Pericardium fibroblast (primary cell): ENCODE data around the gene NBR1. TPM values are rescaled to one million over a fixed set of nuclear protein-coding genes. Genes with fewer than 3 reads are reported as not detected.

Source experiments
- total RNA-seq: library from RNA; depleted of rRNA; stranded (reverse); fragments of >200 nt; gene quantifications from 2 replicates; pipeline ENCODE4 v1.2.3, GENCODE V29; 2015

The NBR1 gene, protein sequence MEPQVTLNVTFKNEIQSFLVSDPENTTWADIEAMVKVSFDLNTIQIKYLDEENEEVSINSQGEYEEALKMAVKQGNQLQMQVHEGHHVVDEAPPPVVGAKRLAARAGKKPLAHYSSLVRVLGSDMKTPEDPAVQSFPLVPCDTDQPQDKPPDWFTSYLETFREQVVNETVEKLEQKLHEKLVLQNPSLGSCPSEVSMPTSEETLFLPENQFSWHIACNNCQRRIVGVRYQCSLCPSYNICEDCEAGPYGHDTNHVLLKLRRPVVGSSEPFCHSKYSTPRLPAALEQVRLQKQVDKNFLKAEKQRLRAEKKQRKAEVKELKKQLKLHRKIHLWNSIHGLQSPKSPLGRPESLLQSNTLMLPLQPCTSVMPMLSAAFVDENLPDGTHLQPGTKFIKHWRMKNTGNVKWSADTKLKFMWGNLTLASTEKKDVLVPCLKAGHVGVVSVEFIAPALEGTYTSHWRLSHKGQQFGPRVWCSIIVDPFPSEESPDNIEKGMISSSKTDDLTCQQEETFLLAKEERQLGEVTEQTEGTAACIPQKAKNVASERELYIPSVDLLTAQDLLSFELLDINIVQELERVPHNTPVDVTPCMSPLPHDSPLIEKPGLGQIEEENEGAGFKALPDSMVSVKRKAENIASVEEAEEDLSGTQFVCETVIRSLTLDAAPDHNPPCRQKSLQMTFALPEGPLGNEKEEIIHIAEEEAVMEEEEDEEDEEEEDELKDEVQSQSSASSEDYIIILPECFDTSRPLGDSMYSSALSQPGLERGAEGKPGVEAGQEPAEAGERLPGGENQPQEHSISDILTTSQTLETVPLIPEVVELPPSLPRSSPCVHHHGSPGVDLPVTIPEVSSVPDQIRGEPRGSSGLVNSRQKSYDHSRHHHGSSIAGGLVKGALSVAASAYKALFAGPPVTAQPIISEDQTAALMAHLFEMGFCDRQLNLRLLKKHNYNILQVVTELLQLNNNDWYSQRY
- total RNA-seq = 74.1 TPM in 2 replicates

DNA sequence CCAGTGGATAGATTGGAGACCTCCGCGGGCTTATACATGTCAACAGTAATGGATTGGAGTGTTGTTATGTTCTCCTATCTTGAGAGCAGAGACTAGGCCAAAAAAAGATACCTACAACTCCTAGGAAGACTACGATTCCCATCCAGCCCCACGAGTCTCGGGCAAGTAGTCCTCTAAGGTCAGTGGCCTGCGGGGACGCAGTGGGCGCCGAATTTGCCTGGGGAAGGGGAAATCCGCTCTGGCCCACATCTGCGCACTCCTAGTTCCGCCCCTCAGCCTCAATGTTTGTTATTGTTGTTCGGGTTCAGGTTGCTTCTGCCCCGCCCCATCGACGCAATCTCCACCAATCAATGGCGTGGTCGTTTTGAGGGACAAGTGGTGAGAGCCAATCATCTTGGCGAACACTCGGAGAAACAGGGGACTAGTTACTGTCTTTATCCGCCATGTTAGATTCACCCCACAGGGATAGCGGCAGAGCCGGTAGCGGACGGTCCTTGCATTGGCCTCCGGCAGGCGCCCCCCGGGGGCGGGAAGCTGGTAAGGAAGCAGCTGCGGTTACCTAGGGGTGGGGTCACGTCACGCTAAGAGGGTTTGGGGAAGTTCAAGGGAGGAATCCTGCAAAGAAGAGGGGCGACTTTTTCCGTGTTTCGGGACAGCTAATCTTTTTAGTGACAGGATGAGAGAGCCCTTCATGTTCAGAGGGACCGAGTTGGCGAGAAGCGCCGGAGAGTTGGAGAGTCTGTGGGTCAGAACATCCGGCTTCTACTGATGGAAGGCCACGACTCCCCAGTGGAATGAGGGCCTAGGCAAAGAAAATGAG is at the start of gene NBR1:
NBR1 (plus strand) TSS at position 449 of the 820 bp plus-strand sequence. CDS start 4,586 bp downstream, outside the sequence.

DNA sequence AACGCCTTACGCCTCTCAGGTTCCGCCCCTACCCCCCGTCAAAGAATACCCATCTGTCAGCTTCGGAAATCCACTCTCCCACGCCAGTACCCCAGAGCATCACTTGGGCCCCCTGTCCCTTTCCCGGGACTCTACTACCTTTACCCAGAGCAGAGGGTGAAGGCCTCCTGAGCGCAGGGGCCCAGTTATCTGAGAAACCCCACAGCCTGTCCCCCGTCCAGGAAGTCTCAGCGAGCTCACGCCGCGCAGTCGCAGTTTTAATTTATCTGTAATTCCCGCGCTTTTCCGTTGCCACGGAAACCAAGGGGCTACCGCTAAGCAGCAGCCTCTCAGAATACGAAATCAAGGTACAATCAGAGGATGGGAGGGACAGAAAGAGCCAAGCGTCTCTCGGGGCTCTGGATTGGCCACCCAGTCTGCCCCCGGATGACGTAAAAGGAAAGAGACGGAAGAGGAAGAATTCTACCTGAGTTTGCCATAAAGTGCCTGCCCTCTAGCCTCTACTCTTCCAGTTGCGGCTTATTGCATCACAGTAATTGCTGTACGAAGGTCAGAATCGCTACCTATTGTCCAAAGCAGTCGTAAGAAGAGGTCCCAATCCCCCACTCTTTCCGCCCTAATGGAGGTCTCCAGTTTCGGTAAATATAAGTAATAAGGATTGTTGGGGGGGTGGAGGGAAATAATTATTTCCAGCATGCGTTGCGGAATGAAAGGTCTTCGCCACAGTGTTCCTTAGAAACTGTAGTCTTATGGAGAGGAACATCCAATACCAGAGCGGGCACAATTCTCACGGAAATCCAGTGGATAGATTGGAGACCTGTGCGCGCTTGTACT is 45.7 kb upstream of the NBR1 start, which contains the start of gene BRCA1:
BRCA1 (minus strand) TSS at position 232 of the 834 bp plus-strand sequence. CDS start 1,268 bp downstream, outside the sequence.

DNA sequence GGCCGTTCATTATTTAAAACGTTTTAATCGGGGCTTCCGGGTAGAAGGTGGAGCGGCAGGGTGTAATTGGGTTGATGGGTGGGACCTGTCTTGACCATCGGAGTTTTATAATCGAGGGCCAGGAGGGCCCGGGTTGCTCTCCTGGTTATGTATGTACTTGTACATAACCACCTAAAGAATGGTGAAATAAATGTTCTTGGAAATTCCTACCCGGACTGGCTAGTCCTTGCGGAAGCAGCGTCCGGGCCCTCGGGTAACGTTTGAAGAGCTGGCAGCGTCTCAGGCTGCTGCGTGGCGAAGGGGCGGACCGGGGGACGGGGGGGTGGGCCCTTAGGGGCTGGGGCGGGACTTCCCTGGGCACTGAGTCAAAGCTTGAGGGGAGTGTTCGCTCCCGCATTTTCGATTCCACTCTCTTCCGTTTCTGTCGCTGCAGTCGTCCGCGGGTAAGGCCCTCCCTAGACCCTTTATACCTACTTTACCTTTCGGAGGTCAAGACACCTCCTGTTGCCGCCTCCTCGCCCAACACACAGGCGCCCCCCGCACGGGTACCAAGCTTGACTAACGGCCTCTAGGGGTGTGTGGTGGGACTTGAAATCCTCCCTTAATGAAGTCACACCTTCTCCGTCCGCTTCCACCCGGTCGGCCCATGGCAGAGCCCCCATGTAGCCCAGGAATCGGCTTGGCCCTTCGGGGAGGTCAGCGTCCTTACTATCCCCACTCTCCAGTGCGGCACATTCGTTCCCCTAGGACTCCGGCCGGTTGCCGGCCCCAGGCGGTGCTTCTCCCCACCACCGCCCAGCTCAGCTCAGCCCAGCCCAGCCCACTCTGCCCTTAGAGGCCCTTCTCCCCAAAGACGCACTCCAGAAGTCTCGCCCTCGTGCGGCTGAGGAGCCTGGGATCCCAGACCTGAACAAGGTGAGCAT is 40.7 kb downstream of the NBR1 start, which contains the start of gene TMEM106A:
TMEM106A (plus strand) TSS at position 396 of the 923 bp plus-strand sequence. CDS start 1,167 bp downstream, outside the sequence.

DNA sequence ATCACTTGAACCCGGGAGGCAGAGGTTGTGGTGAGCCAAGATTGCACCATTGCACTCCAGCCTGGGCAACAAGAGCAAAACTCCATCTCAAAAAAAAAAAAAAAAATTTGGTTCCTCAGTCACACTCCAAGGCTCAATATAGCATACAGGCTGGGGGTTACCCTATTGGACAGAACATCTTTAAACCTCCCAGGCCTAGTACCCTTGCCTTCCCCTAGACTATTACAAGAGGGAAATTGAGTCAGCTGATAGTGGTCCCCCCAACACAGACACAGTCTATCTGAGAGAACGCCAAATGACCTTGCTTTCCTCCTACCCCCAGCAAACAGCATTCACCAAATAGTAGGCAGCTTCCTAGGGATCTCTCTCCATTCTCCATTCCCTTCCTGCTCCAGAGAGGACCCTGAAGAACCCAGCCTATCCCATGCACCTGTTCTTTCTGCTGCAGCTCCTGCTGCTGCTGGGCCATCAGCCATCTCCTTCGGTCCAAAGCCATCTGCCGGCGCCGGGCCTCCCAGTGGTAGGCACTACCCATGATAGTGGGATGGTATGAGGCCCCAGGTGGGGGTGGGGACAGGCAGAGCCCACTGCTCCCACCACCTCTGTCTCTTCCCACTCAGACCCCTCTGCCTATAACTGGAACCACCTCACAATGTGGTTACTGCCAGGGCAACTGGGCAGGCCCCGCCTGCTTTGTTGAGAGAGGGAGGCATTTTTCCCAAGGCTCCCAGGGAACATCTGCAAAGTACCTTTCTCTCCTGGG is 57.2 kb downstream of the NBR1 start, which contains the start of gene CCDC200:
CCDC200 (minus strand) TSS at position 604 of the 763 bp plus-strand sequence; CDS start at position 535, 69 bp downstream.

DNA sequence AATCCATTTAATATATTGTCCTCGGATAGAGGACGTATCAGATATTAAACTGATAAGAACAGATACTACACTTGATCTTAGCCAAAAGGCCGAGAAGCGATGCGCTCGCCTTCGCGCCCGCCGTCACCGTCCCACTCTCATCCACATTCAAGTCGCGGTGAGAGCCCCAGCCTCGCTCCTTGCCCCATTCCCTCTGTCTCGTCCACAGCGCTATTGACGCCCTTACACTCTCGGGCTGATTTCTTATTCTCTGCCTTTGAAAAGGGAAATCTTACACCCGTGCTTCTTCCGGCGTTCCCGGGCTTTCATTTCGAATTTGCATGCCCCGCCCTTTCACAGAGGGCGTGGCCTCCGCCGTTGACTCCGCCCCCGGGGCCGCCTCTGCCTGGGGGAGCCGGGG is 62.9 kb downstream of the NBR1 start, which contains the start of gene RNU2-1:
RNU2-1 (minus strand) TSS at position 101 of the 400 bp plus-strand sequence.

Other genes with a start within 250 kb of the NBR1 start
- gene AARSD1, start 206.8 kb upstream of the NBR1 start, total RNA-seq = 20.9 and 31.9 TPM in 2 replicates
- 0.12 TPM in 1 of 2 replicates, not detected in the other for gene PTGES3L, start 191.1 kb upstream of the NBR1 start, total RNA-seq
- 7.7 and 11.3 TPM in 2 replicates for gene RUNDC1, start 190.6 kb upstream of the NBR1 start, total RNA-seq
- gene RPL27, start 172.8 kb upstream of the NBR1 start, total RNA-seq = 1,871 and 2,562 TPM in 2 replicates
- 28.4 and 55.8 TPM in 2 replicates for gene IFI35, start 164.4 kb upstream of the NBR1 start, total RNA-seq
- 346 and 498 TPM in 2 replicates for gene VAT1, start 148.8 kb upstream of the NBR1 start, total RNA-seq
- 0.26 and 0.35 TPM in 2 replicates for gene RND2, start 146.0 kb upstream of the NBR1 start, total RNA-seq
- 1.2 and 8.7 TPM in 2 replicates for gene BRCA1, start 45.9 kb upstream of the NBR1 start, total RNA-seq
- gene TMEM106A, start 40.7 kb downstream of the NBR1 start, total RNA-seq = 0.68 and 3.0 TPM in 2 replicates
- not detected in 2 replicates for gene CCDC200, start 57.4 kb downstream of the NBR1 start, total RNA-seq
- not detected in 2 replicates for gene RNU2-1, start 62.8 kb downstream of the NBR1 start, total RNA-seq
- 25.8 and 92.4 TPM in 2 replicates for gene ARL4D, start 227.8 kb downstream of the NBR1 start, total RNA-seq